ENCODE measurements around the gene ZNF784. TPM values are rescaled to one million over a fixed set of nuclear protein-coding genes. Genes with fewer than 3 reads are reported as not detected.
"Not testable (repeated sequence)": the region's sequence is repeated elsewhere in the genome, so short reads cannot be mapped to it uniquely, and the experiment has no call there.

The ZNF784 gene
- polyA plus RNA-seq, 10 donors = 5.9 to 9.1 (median 7.5) TPM

DNA sequence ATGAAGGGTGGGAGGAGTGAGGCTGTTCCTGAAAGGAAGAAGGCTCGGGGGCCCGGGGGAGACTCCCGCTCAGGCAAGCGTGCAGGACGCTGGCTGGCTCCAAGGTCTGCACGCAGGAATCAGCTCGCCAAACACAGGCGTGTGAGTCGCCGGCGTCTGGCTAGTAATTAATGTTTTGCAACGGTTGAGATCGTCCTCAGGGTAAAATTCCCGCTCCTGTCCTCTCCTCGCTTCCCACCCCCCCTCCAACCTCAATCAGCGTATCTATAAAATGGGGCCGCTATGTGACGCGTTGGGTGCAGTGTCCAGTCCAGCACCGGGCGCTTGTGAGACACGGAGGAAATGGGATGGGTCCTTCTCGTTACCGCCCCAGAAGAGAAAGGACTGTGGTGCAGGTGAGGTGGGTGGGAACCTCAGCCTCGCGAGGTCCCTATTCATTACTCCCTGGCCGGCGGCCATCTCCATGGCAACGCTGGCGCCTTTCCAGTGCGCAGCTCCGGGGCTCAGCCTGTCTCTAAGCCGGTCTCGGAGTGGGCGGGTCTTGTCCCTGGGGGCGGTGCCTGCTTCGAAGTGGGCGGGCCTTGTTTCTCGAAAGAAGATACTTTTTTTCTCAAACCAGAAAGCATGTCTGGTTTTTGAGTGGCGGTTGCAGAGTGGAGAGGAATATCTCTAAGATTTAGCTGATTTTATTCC, 37.2 kb downstream of the ZNF784 start:
- peak; percentile 79 to 95 (median 93) for DNase-seq

DNA sequence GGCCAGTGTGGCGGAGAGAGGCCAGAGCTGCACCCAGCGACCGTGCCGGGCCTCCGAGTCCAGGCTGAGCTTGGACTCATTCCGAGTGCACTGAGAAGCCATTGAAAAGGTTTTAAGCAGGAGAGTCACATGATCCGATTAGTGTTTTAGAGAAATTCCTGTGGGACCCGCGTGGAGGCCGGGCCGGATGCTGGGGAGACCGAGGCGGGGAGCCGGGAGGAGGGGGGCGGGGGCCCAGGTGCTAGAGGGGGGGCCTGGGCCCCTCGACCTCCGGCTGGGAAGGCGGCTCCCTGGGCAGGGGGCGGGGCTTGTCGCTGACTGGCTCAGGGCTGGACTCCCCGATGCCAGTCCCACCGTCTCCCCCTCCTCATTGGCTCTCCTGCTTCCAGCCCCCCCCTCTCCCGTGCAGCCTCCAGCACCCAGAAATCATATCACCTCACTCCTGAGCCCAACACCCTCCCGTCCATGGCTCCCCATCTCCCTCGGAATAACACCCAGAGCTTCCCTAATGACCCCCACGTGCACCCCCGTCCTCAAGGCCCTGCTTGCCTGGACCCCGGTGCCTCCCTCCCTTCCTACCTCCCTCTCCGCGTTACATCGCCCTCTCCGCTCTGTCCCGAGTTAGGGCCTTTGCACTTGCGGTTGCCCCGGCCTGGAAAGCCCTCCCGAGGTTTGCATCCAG, 38.6 kb downstream of the ZNF784 start:
- peak; percentile 75 to 93 (median 82) for DNase-seq

DNA sequence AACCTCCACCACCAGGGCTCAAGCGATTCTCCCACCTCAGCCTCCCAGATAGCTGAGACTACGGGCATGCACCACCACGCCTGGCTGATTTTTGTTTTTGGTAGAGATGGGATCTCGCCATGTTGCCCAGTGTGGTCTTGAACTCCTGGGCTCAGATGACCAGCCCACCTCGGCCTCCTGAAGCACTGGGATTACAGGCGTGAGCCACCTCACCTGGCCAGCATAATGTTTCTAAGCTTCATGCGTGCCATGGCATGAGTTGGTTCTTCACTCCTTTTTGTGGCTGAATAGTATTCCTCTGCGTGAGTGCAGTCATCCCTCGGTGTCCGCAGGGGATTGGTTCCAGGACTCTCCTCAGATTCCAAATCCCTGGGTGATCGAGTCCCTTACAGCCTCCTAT, 39.5 kb downstream of the ZNF784 start:
- no peak for DNase-seq

DNA sequence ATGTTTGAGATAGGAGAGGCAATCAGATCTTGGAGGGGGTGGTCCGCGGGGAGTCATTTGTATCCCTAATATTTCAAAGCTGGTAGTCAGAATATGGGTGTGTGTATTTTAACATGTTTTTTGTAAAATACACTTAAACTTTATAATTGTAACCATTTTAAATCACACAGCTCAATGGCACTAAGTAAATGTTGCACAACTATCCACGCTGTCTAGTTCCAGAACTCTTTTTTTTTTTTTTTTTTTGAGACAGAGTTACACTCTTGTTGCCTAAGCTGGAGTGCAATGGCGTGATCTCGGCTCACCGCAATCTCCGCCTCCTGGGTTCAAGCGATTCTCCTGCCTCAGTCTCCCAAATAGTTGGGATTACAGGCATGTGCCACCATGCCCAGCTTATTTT, 40.5 kb downstream of the ZNF784 start:
- DNase-seq = not testable (repeated sequence)

DNA sequence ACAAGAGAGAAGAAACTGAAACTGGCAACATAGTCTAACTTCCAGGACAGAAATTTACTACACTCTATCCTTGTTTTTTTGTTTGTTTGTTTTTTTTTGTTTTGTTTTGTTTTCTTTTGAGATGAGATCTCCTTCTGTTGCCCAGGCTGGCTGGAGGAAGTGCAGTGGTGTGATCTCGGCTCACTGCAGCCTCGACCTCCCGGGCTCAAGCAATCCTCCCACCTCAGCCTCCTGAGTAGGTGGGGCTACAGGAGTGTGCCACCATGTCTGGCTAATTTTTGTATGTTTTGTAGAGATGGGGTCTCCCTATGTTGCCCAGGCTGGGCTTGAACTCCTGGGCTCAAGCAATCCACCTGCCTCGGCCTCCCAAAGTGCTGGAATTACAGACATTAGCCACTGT, 42.1 kb downstream of the ZNF784 start:
- not testable (repeated sequence) for DNase-seq

DNA sequence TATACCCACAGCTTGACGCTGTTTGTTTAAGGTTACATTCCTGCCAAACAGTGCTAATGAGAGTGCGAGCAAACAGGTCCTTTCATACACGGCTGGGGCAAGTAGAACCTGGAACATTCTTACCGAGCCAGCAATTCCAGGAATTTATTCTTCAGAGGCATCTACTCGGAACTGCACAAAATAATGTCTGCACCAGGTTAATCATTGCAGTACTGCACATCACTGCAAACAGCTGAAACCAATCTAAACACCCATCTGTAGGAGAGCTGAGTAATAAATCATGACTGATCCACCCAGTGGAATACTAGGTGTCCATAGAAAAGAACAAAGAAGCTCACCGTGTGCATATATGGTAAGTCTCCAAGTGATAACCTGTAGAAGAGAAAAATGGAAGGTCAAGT, 42.5 kb downstream of the ZNF784 start:
- DNase-seq = no peak

DNA sequence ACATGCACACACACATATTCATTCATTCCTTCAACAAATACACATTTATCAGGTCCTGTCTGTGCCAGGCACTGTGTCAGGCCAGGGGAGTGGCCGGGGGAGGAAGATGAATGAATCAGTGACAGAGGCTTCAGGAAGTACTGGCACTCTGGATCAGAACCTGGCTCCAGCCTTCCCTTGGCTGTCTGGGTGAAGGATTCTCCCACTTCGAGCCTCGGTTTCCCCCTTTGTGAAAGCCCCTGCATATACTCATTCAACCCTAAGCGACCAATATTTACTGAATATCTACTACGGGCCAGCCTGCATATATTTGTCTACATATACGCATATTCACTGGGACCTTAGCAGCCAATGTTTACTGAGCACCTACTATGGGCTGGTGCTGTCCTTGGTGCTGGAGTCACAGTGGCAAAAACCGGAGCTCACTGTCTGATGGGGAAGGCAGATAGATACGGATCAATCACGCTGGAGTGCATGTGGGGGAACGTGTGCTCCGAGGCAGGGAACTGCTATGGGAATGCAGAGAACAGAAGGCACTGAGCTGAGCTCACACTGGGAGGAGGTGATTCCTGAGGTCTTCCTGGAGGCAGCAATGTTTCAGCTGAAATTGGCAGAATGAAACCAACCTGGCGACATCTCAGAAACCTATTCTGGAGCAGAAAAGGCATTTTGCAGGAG, 43.1 kb downstream of the ZNF784 start:
- DNase-seq = no peak

DNA sequence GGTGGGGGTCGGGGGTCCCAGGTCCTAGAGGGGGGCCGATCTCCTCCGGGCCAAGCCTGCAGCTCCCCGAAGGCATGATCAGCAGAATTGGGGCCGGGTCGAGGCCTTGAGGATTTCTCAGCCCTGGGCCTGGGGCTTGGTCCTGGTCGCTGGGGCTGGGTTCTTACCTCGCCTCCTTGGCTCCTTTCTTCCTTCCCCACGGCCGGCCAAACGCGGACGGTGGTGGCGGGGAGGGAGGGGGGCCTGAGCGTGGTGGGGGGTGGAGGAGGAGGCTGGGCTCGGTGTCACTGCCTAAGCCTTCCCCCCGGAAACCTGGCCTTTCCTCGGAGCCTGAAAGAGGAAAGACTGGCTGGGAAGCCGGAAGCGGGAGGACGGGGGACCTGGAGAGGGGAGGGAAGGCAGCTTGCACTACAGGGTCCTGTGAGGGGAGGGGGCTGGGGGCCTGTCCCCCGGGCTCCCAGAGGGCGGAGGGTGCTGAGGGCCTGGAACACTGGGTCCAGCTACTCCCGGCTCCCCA, 43.7 kb downstream of the ZNF784 start, which contains the start of gene ZNF579:
Gene ZNF579 (minus strand): TSS at position 221 of the 517 bp plus-strand sequence. CDS start 1,209 bp downstream, outside the sequence.
- peak; percentile 89 to 94 (median 93) for DNase-seq

DNA sequence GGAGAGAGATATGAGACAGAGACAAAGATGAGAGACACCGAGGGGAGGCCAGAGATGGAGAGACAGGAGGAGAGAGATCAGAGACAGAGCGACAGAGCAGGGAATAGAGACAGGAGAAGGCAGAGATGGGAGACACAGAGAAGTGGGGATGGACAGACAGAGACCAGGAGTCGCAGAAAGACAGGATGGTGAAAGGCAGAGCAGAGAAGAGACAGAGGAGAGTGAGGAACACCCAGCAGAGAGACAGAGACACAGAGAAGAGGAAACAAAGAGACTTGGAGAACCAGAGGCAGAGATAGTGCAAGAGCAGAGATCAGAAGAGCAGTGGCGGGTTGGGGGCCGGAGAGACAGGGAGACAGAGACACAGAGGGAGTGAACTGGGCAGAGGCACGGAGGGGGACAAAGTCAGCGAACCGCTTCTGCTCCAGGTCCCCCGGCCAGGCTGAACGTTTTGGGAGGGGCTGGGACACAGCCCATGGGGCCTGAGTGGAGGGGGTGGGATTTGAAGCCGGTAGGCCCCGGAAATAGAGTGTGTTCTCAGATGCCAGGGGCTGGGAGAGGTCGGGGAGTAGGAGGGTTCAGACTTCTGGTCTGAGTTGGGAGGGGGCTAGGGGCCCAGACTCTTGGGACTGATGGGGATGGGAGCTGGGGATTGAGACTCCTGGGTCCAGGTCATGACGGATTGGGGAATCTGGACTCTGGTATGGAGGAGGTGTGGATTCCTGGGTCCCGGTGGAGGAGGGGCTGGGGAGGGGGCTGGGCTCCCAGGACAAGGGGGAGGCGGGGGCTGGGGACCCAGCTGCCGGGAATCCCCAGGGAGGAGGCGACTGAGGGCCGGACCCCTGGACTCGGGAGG, 44.4 kb downstream of the ZNF784 start:
- peak in 2 of 3 donors; percentile 59 to 83 for DNase-seq

DNA sequence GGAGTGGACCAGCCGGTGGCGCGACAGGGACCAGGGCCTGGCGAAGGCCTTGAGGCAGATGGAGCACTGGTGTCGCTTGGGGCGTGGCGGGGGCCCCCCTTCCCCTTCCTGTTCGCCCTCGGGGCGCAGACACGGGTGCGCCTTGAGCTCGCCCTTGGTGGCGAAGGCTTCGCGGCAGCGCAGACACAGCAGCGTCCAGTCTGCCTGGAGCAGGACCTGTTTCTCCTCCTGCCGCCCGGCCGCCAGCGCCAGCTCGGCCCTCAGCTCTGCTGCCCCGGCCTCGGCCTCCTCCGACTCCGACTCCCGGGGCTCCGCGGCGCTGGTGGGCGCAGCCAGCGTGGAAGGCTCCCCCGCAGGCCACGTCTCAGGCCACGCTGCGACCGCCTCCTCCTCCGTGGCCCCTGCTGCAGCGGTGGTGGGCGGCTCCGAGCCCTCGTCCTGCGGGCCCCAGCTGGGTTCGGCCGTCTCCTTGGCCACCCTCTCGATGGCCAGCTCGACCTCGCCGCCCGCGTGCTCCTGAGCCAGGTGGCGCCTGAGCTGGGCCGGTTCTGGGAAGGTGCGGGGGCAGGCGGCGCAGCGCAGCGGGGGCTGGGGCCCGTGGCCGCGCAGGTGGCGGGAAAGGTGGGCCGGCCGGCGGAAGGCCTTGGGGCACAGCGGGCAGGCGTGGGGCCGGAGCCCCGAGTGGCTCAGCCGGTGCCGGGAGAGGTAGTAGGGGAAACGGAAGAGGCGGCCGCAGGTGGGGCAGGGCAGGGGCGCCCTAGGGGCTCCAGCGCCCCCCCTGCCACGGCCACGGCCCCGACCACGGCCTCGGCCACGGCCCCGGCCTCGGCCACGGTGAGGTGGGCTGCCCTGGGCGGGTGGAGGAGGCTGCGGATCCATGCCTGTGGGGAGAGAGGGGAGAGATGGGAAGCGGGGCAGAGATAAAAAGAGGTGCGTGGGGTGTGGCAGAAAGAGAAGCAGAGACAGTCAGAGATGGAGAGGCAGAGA, 45.3 kb downstream of the ZNF784 start:
- no peak for DNase-seq

DNA sequence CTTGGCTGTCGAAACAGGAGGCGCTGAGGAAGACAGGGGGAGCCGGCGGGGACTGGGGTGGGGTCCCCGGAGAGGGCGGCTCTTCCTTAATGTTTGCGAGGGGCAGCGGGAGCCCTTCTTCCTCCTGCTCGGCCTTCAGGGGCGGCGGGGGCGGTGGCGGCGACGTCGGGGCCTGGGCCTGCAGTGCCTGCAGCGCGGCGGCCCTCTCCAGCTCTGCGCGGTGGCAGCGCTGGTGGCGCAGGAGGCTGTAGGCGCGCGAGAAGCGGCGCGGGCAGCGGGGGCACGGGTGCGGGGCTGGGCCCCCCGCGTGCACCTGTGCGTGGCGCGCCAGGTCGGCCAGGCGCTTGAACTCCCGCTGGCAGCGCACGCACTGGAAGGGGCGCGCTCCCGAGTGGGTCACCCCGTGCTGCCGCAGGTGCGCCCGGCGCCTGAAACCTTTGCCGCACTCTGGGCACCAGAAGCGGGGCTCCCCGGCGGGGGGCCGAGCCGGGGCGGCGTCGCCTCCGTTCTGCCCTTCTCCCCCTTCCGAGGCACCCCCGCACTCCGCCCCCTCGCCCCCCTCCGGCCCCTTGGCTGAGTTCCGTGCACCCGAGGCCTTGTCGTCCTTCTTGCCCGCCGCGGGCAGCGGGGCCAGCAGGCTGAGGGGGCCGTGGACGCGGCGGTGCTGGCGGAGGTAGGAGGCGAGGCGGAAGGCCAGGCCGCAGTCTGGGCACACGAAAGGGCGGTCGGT, 46.2 kb downstream of the ZNF784 start:
- DNase-seq = no peak

DNA sequence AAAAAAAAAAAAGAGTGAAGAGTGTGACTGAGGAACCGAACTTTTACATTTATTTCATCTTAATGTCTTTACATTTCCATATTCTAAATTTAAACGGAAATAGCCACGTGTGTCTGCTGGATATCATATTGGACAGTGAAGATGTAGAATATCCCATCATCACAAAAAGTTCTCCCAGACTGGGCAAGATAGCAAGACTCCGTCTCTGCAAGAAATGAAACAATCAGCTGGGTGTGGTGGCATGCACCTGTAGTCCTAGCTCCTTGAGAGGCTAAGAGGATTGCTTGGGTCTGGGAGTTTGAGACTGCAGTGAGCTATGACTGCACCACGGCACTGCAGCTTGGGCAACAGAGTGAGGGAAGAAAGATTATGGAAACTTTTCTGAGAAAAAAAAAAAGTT, 47.6 kb downstream of the ZNF784 start:
- DNase-seq = no peak

DNA sequence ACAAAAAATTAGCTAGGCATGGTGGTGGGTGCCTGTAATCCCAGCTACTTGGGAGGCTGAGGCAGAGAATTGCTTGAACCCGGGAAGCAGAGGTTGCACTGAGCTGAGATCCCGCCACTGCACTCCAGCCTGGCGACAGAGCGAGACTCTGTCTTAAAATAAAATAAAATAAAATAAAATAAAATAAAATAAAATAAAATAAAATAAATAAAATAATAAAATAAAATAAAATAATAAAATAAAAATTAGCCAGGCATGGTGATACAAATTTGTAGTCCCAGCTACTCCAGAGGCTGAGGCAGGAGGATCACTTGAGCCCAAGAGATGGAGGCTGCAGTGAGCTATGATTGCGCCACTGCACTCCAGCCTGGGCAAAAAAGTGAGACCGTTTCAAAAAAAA, 50.4 kb downstream of the ZNF784 start:
- not testable (repeated sequence) for DNase-seq

Other genes with a start within 250 kb of the ZNF784 start
- not detected for gene TMEM190, start 247.7 kb downstream of the ZNF784 start, polyA plus RNA-seq (ENCODE audit: insufficient read length in 10 of 10)
- gene TMEM238, start 240.3 kb downstream of the ZNF784 start, polyA plus RNA-seq (ENCODE audit: insufficient read length in 10 of 10) = under 1 TPM in 5 of 10 donors, not detected in 5; 0.12 to 0.48 (median 0.23) TPM
- gene RPL28, start 238.6 kb downstream of the ZNF784 start, polyA plus RNA-seq (ENCODE audit: insufficient read length in 10 of 10) = 1,000 to 10,000 TPM; 1,118 to 2,122 (median 1,535) TPM
- 10 to 100 TPM; 26.3 to 47.0 (median 37.2) TPM for gene UBE2S, start 216.8 kb downstream of the ZNF784 start, polyA plus RNA-seq (ENCODE audit: insufficient read length in 10 of 10)
- under 1 TPM; 0.07 to 0.39 (median 0.15) TPM for gene SHISA7, start 181.3 kb downstream of the ZNF784 start, polyA plus RNA-seq (ENCODE audit: insufficient read length in 10 of 10)
- gene ISOC2, start 162.9 kb downstream of the ZNF784 start, polyA plus RNA-seq (ENCODE audit: insufficient read length in 10 of 10) = 10 to 100 TPM; 26.6 to 40.9 (median 30.8) TPM
- not detected for gene C19orf85, start 159.8 kb downstream of the ZNF784 start, polyA plus RNA-seq (ENCODE audit: insufficient read length in 10 of 10)
- 1 to 10 TPM; 2.1 to 4.3 (median 3.1) TPM for gene ZNF628, start 147.9 kb downstream of the ZNF784 start, polyA plus RNA-seq (ENCODE audit: insufficient read length in 10 of 10)
- gene NAT14, start 139.4 kb downstream of the ZNF784 start, polyA plus RNA-seq (ENCODE audit: insufficient read length in 10 of 10) = 10 to 100 TPM; 21.1 to 41.2 (median 27.1) TPM
- 10 to 100 TPM; 13.9 to 50.8 (median 23.6) TPM for gene SSC5D, start 136.1 kb downstream of the ZNF784 start, polyA plus RNA-seq (ENCODE audit: insufficient read length in 10 of 10)
- 1 to 10 TPM in 9 of 10 donors, under 1 TPM in 1; 0.90 to 6.8 (median 3.3) TPM for gene SBK2, start 87.4 kb downstream of the ZNF784 start, polyA plus RNA-seq (ENCODE audit: insufficient read length in 10 of 10)
- gene SBK3, start 79.0 kb downstream of the ZNF784 start, polyA plus RNA-seq (ENCODE audit: insufficient read length in 10 of 10) = under 1 TPM in 3 of 10 donors, not detected in 7; 0.12 to 0.49 (median 0.12) TPM
- gene ZNF579, start 43.7 kb downstream of the ZNF784 start, polyA plus RNA-seq (ENCODE audit: insufficient read length in 10 of 10) = 10 to 100 TPM in 6 of 10 donors, 1 to 10 TPM in 4; 9.2 to 14.7 (median 10.4) TPM
- 10 to 100 TPM in 8 of 10 donors, 1 to 10 TPM in 2; 8.5 to 13.3 (median 11.1) TPM for gene FIZ1, start 25.0 kb downstream of the ZNF784 start, polyA plus RNA-seq (ENCODE audit: insufficient read length in 10 of 10)
- gene ZNF524, start 24.3 kb downstream of the ZNF784 start, polyA plus RNA-seq (ENCODE audit: insufficient read length in 10 of 10) = 1 to 10 TPM; 4.6 to 9.1 (median 7.2) TPM
- gene ZNF865, start 18.9 kb downstream of the ZNF784 start, polyA plus RNA-seq (ENCODE audit: insufficient read length in 10 of 10) = 1 to 10 TPM; 5.0 to 8.7 (median 6.5) TPM
- 10 to 100 TPM; 17.4 to 27.7 (median 18.9) TPM for gene ZNF580, start 16.4 kb upstream of the ZNF784 start, polyA plus RNA-seq (ENCODE audit: insufficient read length in 10 of 10)
- gene ZNF581, start 19.1 kb upstream of the ZNF784 start, polyA plus RNA-seq (ENCODE audit: insufficient read length in 10 of 10) = 10 to 100 TPM; 17.3 to 29.8 (median 24.3) TPM
- 10 to 100 TPM; 10.2 to 17.7 (median 12.1) TPM for gene CCDC106, start 23.6 kb upstream of the ZNF784 start, polyA plus RNA-seq (ENCODE audit: insufficient read length in 10 of 10)
- 100 to 1,000 TPM in 7 of 10 donors, 10 to 100 TPM in 3; 94.9 to 144 (median 118) TPM for gene U2AF2, start 30.5 kb upstream of the ZNF784 start, polyA plus RNA-seq (ENCODE audit: insufficient read length in 10 of 10)
- gene EPN1, start 50.7 kb upstream of the ZNF784 start, polyA plus RNA-seq (ENCODE audit: insufficient read length in 10 of 10) = 10 to 100 TPM; 59.0 to 99.0 (median 74.3) TPM
- under 1 TPM in 2 of 10 donors, not detected in 8; 0.07 to 0.08 TPM for gene NLRP9, start 113.8 kb upstream of the ZNF784 start, polyA plus RNA-seq (ENCODE audit: insufficient read length in 10 of 10)
- under 1 TPM in 5 of 10 donors, not detected in 5; 0.27 to 0.51 (median 0.34) TPM for gene RFPL4A, start 134.5 kb upstream of the ZNF784 start, polyA plus RNA-seq (ENCODE audit: insufficient read length in 10 of 10)
- 1 to 10 TPM in 1 of 10 donors, under 1 TPM in 6, not detected in 3; 0.14 to 1.4 (median 0.45) TPM for gene RFPL4AL1, start 144.6 kb upstream of the ZNF784 start, polyA plus RNA-seq (ENCODE audit: insufficient read length in 10 of 10)
- gene NLRP11, start 207.4 kb upstream of the ZNF784 start, polyA plus RNA-seq (ENCODE audit: insufficient read length in 10 of 10) = under 1 TPM in 2 of 10 donors, not detected in 8; 0.03 to 0.06 TPM
- gene NLRP4, start 212.0 kb upstream of the ZNF784 start, polyA plus RNA-seq (ENCODE audit: insufficient read length in 10 of 10) = not detected